ENCODE results near the gene ACSL4.
"Not testable (repeated sequence)": the region's sequence is repeated elsewhere in the genome, so short reads cannot be mapped to it uniquely, and the experiment has no call there.

The ACSL4 gene

DNA sequence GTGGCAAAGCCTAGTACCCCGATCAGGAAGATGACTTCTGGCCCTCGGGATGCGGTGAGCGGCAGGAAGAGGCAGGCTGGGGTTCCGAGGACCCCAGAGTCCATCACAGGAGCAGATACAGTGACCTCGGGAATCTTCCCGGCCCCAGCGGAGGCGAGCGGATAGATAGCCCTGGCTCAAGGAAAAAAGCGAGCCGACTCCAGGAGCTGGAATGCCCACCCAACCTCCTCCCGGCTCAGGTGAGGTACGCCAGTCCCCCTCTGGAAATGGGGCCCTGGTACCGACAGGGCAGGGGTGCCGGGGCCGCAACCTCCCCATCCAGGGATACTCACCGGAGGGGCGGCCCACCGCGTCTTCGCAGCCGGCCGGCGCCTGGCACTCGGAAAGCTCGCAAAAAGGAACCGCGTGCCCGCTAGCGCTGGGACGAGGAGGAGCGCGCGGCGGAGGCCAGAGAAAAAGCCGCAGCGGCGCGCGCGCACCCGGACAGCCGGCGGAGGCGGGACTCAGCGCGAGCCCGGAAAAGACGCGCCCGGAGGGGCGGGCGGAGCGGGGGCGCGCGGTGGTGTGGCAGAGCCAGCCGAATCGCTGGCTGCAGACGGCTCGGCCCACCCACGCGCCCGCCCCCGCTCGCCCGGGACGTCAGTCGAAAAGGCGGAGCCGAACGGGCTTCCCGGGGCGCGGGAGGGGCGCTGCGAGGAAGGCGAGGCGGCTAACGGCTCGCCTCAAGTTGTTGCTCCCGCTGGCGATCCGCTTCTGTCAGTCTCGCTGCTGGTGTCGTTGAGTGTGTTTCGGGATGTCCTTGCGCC, at the start of gene ACSL4:
Gene ACSL4 (minus strand): TSS at position 451 of the 806 bp plus-strand sequence. CDS start 49,894 bp downstream, outside the sequence.
- DNase-seq (ENCODE audit: low spot score): peak; percentile 53

DNA sequence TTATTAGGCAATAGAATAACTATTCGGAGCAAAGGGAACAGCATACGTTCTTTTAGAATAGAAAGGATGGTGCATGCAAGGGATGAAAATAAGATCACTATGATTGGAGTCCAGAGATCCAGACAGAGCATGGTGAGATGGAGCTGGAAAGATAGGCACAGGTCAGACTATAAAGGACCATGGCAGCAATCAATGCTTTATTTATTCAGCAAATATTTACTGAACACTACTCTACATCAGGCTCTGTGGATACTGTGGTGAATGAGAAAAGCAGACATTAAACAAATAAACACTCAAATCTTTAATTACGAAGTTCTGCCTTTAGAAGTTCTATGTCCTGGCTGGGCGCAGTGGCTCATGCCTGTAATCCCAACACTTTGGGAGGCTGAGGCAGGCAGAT, 44.7 kb upstream of the ACSL4 start:
- DNase-seq (ENCODE audit: low spot score): no peak

DNA sequence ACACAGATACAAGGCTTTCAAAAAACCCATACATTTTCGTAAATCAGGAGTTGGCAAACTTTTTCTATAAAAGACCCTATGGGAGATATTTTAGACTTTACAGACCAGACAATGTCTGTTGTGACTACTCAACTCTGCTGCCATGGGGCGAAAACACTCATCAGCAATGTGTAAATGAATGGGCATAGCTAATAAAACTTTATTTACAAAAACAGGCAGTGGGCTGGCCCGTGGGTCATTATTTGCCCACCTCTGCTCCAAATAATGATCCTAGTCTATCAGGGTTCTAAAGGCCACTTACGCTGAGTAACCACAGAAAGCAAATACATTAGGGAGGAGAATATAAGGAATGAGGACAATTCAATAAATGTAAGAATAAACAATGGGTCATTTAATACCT, 43.9 kb upstream of the ACSL4 start:
- no peak for DNase-seq (ENCODE audit: low spot score)

DNA sequence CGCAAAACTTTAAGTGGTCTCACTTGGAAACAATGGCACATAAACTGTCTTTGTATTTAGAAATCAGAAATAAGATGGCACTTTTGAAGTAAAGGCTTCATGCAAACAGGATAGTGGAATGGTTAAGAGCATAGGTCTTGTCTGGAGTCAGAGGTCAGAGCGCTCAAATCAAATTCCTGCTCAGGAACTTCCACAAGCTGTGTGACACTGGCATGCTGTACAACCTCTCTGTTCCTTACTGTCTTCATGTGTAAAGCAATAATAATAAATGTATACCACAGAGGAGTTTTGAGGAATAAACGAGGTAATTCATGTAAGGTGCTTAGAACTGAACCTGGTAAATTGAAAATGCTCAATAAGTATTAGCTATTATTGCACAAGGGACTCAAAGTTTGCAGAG, 43.4 kb upstream of the ACSL4 start:
- no peak for DNase-seq (ENCODE audit: low spot score)

DNA sequence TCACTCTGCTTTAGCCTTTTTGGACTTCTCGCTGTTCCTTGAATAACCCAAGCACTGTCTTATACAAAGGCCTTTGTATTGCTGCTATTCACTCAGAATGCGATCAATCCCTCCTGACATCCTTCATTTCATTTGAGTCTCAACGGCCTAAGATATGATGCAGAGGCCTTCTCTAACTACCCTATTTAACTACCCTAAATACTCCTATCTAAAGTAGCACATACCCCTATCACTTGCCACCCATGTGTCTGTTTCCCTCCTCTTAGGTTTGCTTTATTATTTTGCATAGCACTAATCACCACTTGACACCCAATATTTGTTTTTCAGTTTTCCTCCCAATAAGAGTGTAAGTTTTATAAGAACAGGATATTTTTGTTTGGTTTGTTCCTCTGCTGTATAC, 42.3 kb upstream of the ACSL4 start:
- DNase-seq (ENCODE audit: low spot score): no peak

- DNase-seq (ENCODE audit: low spot score): no peak
Observed at GRCh38 chrX:109774706-109775105, 41.6 kb upstream of the ACSL4 start.

DNA sequence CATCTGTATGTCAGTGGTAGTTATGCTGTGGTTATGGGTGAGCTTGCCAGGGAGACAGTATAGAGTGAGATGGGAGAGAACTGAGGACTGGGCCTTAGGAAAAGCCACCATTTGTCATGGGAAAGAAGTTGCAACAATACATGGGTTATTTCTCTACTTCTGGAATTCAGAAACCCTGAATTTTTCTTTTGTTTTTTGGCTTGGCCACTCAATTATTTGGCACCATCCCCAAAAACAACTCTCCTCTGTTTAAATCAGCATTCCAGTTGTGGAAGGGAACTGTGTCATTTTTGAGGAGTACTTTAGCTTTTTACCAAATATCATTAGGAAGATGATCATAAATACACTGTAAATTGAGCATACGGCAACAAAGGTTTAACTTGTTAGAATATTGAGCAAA, 41.1 kb upstream of the ACSL4 start:
- DNase-seq (ENCODE audit: low spot score): no peak

GRCh38 chrX:109773374-109773773, 40.3 kb upstream of the ACSL4 start:
- DNase-seq (ENCODE audit: low spot score): no peak

GRCh38 chrX:109770780-109771179, 37.7 kb upstream of the ACSL4 start:
- no peak for DNase-seq (ENCODE audit: low spot score)

GRCh38 chrX:109760922-109761250, 27.8 kb upstream of the ACSL4 start:
- DNase-seq (ENCODE audit: low spot score): no peak

DNA sequence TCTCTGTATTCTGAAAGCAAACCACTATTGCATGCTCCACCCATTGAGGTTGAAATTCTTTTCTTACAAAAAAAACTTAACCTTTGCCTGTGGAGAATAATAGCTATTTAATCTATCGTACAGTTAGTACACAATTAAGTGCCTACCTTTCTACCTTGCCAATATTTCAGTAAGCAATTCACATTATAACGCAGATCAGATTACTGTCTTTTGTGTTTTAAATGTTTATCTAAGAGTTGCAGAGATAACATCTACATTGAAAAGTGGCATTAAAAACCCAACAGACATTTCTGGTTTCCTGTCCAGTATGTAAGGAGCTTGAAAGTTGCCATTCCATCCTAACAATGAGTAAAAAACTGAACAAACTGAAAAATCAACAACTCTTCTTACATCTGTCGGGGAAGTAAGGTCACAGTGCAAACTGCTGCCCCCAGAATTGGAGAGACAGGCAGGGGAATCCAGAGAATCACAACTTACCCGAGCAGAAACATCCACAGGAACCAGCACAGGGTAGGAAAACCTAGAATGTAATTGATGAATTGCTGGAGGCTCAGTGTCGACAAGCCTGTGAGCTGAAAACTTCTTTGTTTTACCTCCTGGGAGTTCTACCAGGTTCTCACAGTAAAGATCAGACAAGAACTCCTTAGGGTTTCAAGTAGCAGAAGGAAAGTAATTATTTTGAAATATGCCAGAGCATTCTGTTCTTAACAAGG, 27.3 kb upstream of the ACSL4 start:
- DNase-seq (ENCODE audit: low spot score): no peak

DNA sequence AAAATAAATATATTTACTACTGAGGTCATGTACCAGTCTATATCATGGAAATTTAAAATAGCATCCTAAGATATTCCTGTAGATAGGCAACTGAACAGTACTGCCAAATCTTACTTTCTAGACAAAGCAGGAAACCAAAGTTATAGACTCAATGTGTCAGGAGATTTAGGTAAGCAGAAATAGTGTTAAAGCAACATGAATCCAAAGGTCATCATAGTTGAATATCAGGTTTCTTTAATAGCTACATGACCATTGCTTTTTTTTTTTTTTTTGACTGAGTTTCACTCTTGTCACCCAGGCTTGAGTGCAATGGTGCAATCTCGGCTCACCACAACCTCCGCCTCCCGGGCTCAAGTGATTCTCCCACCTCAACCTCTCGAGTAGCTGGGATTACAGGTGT, 20.2 kb upstream of the ACSL4 start:
- DNase-seq (ENCODE audit: low spot score): no peak

DNA sequence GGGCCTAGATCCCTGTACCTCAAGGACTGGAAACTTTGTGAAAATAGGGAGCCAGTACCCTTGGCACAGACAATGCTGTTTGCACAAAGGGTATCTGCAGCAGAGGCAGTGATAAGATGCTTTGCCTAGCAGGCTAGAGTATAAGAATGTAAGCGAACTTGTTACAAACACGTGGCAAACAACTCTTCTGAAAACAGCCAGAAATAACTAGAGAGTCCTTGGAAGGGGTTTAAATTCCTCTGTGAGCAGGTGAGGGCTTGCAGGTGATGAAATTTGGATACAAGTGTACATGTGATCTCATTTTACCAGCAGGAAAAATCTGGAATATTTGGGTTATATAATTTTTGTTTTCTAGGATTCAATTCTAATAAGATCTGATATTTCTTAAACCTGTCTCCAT, 18.6 kb upstream of the ACSL4 start:
- no peak for DNase-seq (ENCODE audit: low spot score)

DNA sequence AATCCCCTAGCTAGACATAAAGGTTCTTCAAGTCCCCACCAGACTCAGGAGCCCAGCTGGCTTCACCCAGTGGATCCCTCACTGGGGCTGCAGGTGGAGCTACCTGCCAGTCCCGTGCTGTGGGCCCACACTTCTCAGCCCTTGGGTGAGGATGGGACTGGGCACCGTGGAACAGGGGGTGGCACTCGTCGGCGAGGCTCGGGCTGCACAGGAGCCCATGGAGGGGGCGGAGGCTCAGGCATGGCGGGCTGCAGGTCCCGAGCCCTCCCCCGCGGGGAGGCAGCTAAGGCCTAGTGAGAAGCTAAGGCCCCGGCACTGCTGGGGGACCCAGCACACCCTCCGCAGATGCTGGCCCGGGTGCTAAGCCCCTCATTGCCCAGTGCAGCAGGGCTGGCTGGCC, 16.1 kb upstream of the ACSL4 start:
- DNase-seq (ENCODE audit: low spot score): no peak

DNA sequence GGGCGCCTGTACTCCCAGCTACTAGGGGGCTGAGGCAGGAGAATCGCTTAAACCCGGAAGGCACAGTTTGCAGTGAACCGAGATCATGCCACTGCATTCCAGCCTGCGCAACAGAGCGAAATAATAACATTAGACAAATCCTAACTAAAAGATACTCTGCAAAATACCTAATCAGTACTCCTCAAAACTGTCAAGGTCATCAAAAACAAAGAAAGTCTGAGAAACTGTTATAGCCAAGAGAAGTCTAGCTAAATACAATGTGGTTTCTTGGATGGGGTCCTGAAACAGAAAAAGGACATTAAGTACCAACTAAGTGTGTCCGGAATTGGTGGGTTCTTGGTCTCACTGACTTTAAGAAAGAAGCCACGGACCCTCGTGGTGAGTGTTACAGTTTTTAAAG, 14.6 kb upstream of the ACSL4 start:
- DNase-seq (ENCODE audit: low spot score): no peak

- DNase-seq (ENCODE audit: low spot score): no peak
Observed at GRCh38 chrX:109742722-109743121, 9.7 kb upstream of the ACSL4 start.

GRCh38 chrX:109740896-109741295, 7.8 kb upstream of the ACSL4 start:
- not testable (repeated sequence) for DNase-seq (ENCODE audit: low spot score)

DNA sequence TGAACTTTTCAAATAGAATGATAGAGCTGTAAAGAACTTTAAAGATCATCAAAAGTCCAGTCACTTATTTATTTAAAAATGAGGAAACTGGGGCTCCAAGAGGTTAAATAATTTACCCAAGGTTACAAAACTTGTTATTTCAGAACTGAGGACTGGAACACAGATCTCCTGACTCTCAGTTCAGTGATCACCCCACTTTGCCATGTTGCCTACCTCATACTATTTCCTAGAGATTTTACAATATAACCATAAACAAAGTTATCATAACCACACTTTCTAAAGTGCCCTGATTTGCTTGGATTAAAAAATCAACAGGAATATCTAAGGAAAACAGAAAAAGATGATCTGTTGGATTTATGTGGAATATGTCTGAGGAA, 7.4 kb upstream of the ACSL4 start:
- no peak for DNase-seq (ENCODE audit: low spot score)

DNA sequence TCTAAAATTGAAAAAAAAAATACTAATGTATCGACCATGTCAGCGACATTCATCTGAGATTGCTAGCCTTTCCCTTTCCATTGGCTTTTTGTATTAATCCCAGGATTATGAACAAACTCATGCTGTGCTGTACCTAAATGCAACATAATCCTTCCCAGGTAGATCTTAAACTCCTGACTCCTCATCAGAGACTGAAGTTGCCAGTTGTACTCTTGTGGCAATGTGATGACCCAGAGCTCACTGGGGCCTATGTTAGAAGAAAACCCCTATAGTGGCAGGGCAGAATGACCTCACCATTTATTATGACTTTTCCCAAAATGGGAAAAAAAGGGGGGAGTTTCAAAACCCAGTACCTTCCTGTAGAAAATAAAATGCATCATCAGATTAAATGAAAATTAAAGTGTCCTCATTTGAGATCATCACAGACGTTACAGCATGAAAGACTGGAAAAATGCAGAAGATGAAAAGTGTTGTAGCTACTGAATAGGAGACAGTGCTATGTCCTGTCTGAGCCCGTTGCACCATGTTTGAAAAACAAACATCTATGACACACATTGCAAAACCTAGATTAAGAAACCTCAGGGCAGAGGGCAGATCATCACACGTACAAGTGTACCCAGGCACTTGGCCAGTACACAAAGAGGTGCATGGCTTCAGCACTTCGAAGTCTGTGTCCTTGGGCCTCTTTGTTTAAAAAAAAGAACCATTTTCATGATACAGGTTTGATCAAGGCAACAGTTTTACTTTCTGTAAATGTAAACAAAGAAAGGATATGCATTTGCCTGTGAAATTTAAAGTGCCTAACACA, 6.8 kb upstream of the ACSL4 start:
- no peak for DNase-seq (ENCODE audit: low spot score)

DNA sequence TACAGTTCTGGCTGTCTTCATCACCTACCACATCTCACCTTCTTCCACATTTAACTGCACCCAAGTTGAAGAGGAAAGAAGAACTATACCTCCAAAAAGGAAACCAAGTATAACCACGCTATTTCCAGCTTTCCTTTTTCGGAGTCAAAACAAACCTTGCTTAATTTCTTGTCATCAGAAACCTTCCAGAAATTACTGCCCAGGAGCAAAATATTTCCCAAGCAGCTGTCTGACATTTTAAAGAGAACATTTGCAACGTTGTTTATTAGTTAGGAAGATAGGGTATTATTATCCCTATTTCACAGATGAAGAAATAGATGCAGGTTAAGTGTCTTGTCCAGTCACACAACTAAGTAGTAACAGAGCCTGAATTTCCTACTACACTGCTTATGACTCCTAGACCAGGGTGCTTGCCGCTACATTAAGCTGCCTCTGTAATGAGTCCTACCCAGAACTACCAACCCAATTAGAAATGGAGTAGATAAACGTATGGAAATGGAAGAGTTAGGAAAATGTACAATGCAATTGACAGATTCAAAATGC, 2.2 kb upstream of the ACSL4 start:
- no peak for DNase-seq (ENCODE audit: low spot score)

DNA sequence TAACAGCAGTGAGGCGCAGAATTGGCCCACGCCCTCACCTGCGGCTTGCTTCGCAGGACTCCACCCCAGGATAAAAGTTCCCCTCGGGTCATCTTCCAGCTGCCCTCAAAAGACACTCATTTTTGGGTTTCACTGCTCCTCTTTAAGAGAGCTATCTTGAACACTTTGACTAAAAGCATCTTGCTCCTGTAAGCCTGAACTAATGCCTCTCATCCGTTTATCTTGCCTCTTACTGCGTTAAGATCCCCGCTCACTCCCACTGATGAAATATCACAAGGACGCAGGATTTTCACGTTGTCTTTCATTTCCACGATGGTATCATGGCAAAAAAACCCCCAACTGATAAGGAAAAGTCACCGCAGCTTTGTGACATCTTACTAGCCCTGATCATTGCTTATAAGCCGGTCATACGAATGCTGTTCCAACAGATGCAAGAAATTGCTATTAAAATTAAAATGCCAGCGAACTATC, 591 bp upstream of the ACSL4 start:
- DNase-seq (ENCODE audit: low spot score): no peak

DNA sequence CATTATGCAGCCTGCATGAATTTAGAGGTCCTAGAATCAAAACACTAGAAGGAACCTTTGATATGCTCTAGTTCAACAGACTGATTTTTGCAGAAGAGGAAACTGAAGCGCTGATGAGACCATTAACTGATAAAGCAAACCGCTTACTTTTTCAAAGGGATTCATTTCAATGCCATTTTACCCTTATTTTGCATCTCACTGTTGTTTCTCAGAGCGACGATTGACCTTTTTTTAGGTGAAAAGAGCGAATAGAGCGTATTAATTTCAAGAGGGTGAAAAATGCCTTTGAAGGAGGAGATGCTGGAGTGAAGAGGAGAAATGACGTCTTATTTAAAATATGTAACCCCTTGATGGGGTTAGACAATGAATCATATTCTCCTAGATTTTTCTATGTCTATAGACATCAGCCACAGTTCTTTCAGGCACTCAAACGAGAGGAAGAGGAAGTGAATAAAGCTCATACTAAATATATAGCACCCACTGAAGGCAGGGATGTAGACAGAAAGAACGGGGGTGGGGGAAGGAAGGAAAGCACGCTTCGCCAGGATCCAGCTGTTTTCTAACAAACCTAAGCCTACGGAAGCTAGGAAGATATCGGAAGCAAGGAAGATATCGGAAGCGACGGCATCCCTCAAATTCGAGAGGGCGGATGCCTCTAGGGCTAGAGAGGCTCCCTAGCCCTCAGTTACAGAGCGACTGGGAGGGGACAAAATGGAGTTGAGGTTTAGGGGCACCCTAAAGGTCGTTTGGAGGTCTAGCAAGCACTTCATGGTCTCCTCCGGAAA, 848 bp downstream of the ACSL4 start:
- DNase-seq (ENCODE audit: low spot score): peak; percentile 74
